Mesenchymal stem cell (in vitro differentiated cells and primary cell): ENCODE data around the gene RUNX1.

Experiments
- DNase-seq: peaks from one replicate; pipeline ENCODE4 v3.0.0-alpha.2; 2013
- H2AFZ ChIP-seq: one replicate; pipeline ENCODE4 v1.6.1; 2013; ENCODE audit warnings: low read depth, mild to moderate bottlenecking, control low read depth, inconsistent platforms, low read length, moderate library complexity
- H2AK5ac ChIP-seq: 2 replicates; pipeline ENCODE4 v1.6.1; 2013; ENCODE audit warnings: low read length, moderate library complexity, mild to moderate bottlenecking, inconsistent platforms; ENCODE audit not compliant: severe bottlenecking
- H2BK120ac ChIP-seq: one replicate; pipeline ENCODE4 v1.6.1; 2013; ENCODE audit warnings: low read depth, mild to moderate bottlenecking, inconsistent platforms, low read length, moderate library complexity
- H2BK12ac ChIP-seq, 2 experiments: one replicate each; pipeline ENCODE4 v1.6.1; 2013; ENCODE audit warnings: inconsistent platforms in 2 of 2, low read length in 2 of 2, mild to moderate bottlenecking in 2 of 2, moderate library complexity in 2 of 2, control low read depth in 1 of 2
- H2BK15ac ChIP-seq: one replicate; pipeline ENCODE4 v1.6.1; 2013; ENCODE audit warnings: mild to moderate bottlenecking, low read depth, inconsistent platforms; ENCODE audit not compliant: poor library complexity, severe bottlenecking
- H2BK5ac ChIP-seq: 2 replicates; pipeline ENCODE4 v1.6.1; 2013; ENCODE audit warnings: low read depth, mild to moderate bottlenecking, low read length, control low read depth, inconsistent platforms; ENCODE audit not compliant: poor library complexity, severe bottlenecking
- H3K14ac ChIP-seq, 2 experiments: one replicate each; pipeline ENCODE4 v1.6.1; 2013; ENCODE audit warnings: inconsistent platforms in 2 of 2, low read length in 2 of 2, control low read depth in 1 of 2, mild to moderate bottlenecking in 1 of 2, moderate library complexity in 1 of 2
- H3K18ac ChIP-seq, 2 experiments: one replicate each; pipeline ENCODE4 v1.6.1; 2013; ENCODE audit warnings: inconsistent platforms in 2 of 2, low read length in 2 of 2, control low read depth in 1 of 2, low read depth in 1 of 2, mild to moderate bottlenecking in 1 of 2
- H3K23ac ChIP-seq, 2 experiments: one replicate each; pipeline ENCODE4 v1.6.1; 2013; ENCODE audit warnings: inconsistent platforms in 2 of 2, low read length in 2 of 2, mild to moderate bottlenecking in 2 of 2, moderate library complexity in 2 of 2, control low read depth in 1 of 2
- H3K27ac ChIP-seq: 2 replicates; pipeline ENCODE4 v1.5.1; 2013; ENCODE audit warnings: mild to moderate bottlenecking, moderate library complexity, low read length, control low read depth, inconsistent platforms; ENCODE audit not compliant: poor library complexity, severe bottlenecking
- H3K27me3 ChIP-seq, 2 experiments: 2 replicates each; pipeline versions ENCODE4 v1.6.1 to v1.7.0; 2013; ENCODE audit warnings: low read length in 2 of 2, mild to moderate bottlenecking in 2 of 2, moderate library complexity in 2 of 2, control low read depth in 1 of 2, inconsistent platforms in 1 of 2; ENCODE audit not compliant: control insufficient read depth in 1 of 2, insufficient read depth in 1 of 2
- H3K36me3 ChIP-seq, 2 experiments: 2 replicates each; pipeline versions ENCODE4 v1.6.1 to v1.7.0; 2013; ENCODE audit warnings: low read length in 2 of 2, control low read depth in 1 of 2, inconsistent platforms in 1 of 2, low read depth in 1 of 2, mild to moderate bottlenecking in 1 of 2; ENCODE audit not compliant: insufficient read depth in 2 of 2, control insufficient read depth in 1 of 2
- H3K4ac ChIP-seq, 2 experiments: one replicate each; pipeline ENCODE4 v1.6.1; 2013; ENCODE audit warnings: inconsistent platforms in 2 of 2, low read length in 2 of 2, mild to moderate bottlenecking in 2 of 2, moderate library complexity in 2 of 2, control low read depth in 1 of 2, low read depth in 1 of 2
- H3K4me1 ChIP-seq: 2 replicates; pipeline ENCODE4 v1.6.1; 2013; ENCODE audit warnings: low read depth, low read length, control low read depth; ENCODE audit not compliant: control insufficient read depth, insufficient read depth
- H3K4me2 ChIP-seq: 2 replicates; pipeline ENCODE4 v1.6.1; 2013; ENCODE audit warnings: low read length, mild to moderate bottlenecking, inconsistent platforms; ENCODE audit not compliant: poor library complexity, severe bottlenecking
- H3K4me3 ChIP-seq, 2 experiments: 2 replicates each; pipeline versions ENCODE4 v1.5.1 to v1.7.0; 2013; ENCODE audit warnings: low read length in 2 of 2, mild to moderate bottlenecking in 2 of 2, control low read depth in 1 of 2, low read depth in 1 of 2; ENCODE audit not compliant: insufficient read depth in 1 of 2
- H3K79me1 ChIP-seq: replicated peaks from 2 replicates; pipeline ENCODE4 v1.6.1; 2013; ENCODE audit warnings: mild to moderate bottlenecking, control low read depth, low read length, inconsistent platforms; ENCODE audit not compliant: poor library complexity, severe bottlenecking
- H3K9ac ChIP-seq: 2 replicates; pipeline ENCODE4 v1.7.0; 2013; ENCODE audit warnings: mild to moderate bottlenecking, low read length, moderate library complexity
- H3K9me3 ChIP-seq: 2 replicates; pipeline ENCODE4 v1.7.0; 2013; ENCODE audit warnings: mild to moderate bottlenecking, low read length; ENCODE audit not compliant: control insufficient read depth
- H4K8ac ChIP-seq: one replicate; pipeline ENCODE4 v1.6.1; 2013; ENCODE audit warnings: inconsistent platforms, mild to moderate bottlenecking, low read length, moderate library complexity
- H4K91ac ChIP-seq: one replicate; pipeline ENCODE4 v1.6.1; 2013; ENCODE audit warnings: mild to moderate bottlenecking, low read length, inconsistent platforms
- WGBS: methylation state at CpG from one replicate; pipeline ENCODE4 v1.1.7; 2013; ENCODE audit warnings: mixed read lengths; 5-methylcytosine and 5-hydroxymethylcytosine counted together

The RUNX1 gene

DNA sequence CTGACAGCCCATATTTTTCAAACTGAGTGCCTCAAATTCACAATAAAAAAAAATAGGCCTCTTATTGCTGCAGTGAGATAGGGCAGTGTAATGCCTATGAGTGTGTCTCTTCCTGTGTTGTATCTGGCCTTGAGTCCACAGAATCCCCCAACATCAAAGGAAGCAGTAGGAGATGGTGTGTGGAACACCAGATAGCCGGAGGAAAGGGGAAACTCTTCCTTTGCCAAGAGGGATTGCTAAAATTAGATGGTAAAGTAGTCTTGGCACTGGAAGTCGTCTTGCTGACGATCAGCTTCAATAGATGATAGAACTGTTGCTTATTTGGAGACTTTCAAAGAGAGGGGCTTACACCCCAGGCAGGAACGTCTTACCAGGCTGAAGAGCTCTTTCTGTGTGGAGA is 51.8 kb downstream of the RUNX1 start:
- no peak overlapping the region for H3K27ac ChIP-seq
- H2AK5ac ChIP-seq, result no peak overlapping the region
- H3K4me1 ChIP-seq, result peaks cover 6% of the 10 kb centered on the region
- H3K18ac ChIP-seq, result peak overlapping the region in 1 of 2 experiments; percentile 34
- peak overlapping the region in 1 of 2 experiments; percentile 76 for H3K4ac ChIP-seq
- H3K79me1 ChIP-seq, result peaks cover 7% of the 10 kb centered on the region
- H2AFZ ChIP-seq, result no peak overlapping the region
- no peak overlapping the region for H3K23ac ChIP-seq
- H3K9ac ChIP-seq, result peak overlapping the region; percentile 75
- H3K27me3 ChIP-seq, result no peaks in the 10 kb centered on the region
- H4K91ac ChIP-seq, result no peak overlapping the region
- no peak overlapping the region for H3K14ac ChIP-seq
- H3K4me3 ChIP-seq, result no peak overlapping the region
- 62% methylated on average over 4 of the region's 4 CpGs for WGBS
- DNase-seq, result no peak
- no peaks in the 10 kb centered on the region for H3K9me3 ChIP-seq
- H2BK15ac ChIP-seq, result no peak overlapping the region
- H3K36me3 ChIP-seq, result peaks cover 0 to 3% of the 10 kb centered on the region in 2 experiments
- no peak overlapping the region for H3K4me2 ChIP-seq
- no peak overlapping the region for H4K8ac ChIP-seq
- peak overlapping the region in 1 of 2 experiments; percentile 35 for H2BK12ac ChIP-seq
- no peak overlapping the region for H2BK5ac ChIP-seq
- H2BK120ac ChIP-seq, result no peak overlapping the region

DNA sequence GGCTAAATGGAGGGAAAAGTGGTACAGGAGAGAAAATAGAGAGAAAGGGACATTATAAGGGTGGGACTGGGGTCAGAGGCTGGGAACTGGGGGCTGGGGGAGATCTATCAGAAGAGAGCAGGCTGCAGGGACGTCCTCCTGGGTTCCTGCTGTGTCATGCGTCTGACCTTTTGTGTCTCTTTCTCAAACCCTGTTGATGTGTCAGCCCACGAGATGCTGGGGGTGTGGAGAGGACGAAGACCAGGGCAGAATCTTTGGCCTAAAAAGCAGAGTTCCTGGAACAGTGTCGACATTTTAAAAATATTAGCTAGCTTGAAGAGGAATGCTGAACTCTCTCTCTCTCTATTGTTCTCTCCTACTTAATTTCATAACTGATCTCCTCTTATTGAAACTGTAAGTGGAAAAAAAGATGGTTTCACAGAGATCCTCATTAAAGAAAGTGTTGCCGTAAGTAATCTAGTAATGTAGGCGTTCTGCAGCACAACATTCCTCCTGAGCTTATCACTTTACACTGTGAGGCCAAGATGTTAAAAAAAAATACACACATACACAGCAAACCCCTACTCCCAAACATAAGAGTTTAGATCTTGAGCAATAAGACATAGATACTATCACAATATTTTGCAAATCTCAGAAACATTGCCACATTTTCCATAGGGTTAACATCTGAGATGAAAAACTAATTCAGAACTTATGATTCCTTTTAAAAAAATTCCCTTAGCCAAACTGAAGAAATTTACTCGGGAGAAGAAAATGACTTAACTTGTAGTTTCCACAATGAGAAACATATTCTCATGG is 52.6 kb downstream of the RUNX1 start:
- Histone ChIP-seq H3K27ac (no peak overlapping the region), H2BK12ac (peak overlapping the region; percentile 28 to 57), H3K14ac (no peak overlapping the region), H3K27me3 (no peaks in the 10 kb centered on the region), H2BK5ac (no peak overlapping the region), H3K4me1 (peaks cover 6% of the 10 kb centered on the region), H2BK15ac (no peak overlapping the region), H3K23ac (no peak overlapping the region), H3K9me3 (no peaks in the 10 kb centered on the region), H3K36me3 (peaks cover 0 to 3% of the 10 kb centered on the region in 2 experiments), H3K4ac (peak overlapping the region in 1 of 2 experiments; percentile 79), H3K18ac (peak overlapping the region; percentile 5 to 67), H2AK5ac (no peak overlapping the region), H3K79me1 (peaks cover 7% of the 10 kb centered on the region), H4K91ac (peak overlapping the region; percentile 11), H2AFZ (no peak overlapping the region), H3K4me3 (peak overlapping the region in 1 of 2 experiments; percentile 6), H4K8ac (peak overlapping the region; percentile 4), H3K9ac (peak overlapping the region; percentile 75), H3K4me2 (no peak overlapping the region), H2BK120ac (no peak overlapping the region)
- 44% methylated on average over 4 of the region's 8 CpGs for WGBS
- DNase-seq, result peak; percentile 43

DNA sequence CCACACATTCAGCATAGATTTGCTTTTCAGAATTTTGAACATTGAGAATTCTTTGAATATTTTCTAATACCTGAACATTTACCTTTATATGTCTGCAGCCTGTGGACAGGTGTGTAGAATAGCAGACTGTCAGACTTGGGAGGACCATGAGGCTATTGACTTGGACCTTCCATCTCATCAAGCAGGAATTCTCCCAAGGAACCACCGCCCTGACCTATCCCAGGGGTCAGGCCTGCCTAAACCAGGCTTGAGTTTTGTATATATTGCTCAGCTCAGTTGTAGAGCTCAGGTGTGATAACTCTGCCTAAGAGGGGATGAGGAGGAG is 53.2 kb downstream of the RUNX1 start:
- H2BK120ac ChIP-seq, result no peak overlapping the region

DNA sequence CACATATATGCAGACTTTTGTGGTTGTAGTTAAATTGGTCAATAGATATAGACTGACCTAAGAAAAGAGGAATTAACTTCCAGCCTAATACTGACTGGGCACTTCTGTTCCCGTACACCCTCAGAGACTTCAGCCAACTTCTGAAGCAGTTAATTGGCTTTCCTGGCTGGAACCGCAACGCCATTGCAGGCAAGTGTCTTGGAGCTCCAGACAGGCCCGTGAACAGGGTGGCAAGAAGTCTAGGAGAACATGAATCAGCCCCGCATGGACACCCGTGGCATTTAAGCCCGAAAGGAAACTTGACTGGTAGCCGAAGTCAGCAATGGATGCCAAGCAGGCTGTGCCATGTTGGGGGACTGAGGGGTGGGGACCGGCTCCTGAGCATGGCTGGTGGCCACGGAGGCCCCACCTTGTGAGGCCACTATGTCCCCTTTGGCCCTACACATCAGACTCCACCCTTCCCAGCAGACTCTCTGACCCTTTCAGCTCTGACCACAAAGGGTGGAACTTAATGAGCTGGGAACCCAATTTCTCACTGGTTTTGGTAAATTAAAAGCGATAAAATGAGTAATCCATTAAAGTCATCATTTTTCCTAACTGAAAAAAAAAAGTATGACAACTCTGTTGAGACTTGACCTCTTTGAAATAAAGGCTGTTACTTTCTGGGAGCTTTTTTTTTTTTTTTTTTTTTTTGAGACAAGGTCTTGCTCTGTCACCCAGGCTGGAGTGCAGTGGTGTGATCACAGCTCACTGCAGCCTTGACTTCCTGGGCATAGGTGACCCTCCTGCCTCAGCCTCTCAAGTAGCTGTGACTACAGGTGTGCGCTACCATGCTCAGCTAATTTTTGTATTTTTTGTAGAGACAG is 54.1 kb downstream of the RUNX1 start:
- no peak overlapping the region for H3K23ac ChIP-seq
- no peak overlapping the region for H3K4me3 ChIP-seq
- H4K91ac ChIP-seq, result peak overlapping the region; percentile 0
- peak overlapping the region in 1 of 2 experiments; percentile 60 for H2BK12ac ChIP-seq
- no peak overlapping the region for H2AFZ ChIP-seq
- H3K79me1 ChIP-seq, result peaks cover 4% of the 10 kb centered on the region
- H2BK120ac ChIP-seq, result no peak overlapping the region
- no peak overlapping the region for H2AK5ac ChIP-seq
- H3K9me3 ChIP-seq, result no peaks in the 10 kb centered on the region
- H2BK5ac ChIP-seq, result no peak overlapping the region
- no peak overlapping the region for H3K9ac ChIP-seq
- H3K4me2 ChIP-seq, result no peak overlapping the region
- peak overlapping the region; percentile 3 for H4K8ac ChIP-seq
- peaks cover 0 to 3% of the 10 kb centered on the region in 2 experiments for H3K36me3 ChIP-seq
- peaks cover 6% of the 10 kb centered on the region for H3K4me1 ChIP-seq
- H2BK15ac ChIP-seq, result peak overlapping the region; percentile 49
- H3K27ac ChIP-seq, result no peak overlapping the region
- no peak overlapping the region for H3K14ac ChIP-seq
- peak overlapping the region; percentile 25 to 33 for H3K18ac ChIP-seq
- H3K4ac ChIP-seq, result no peak overlapping the region
- no peak for DNase-seq
- H3K27me3 ChIP-seq, result no peaks in the 10 kb centered on the region
- 88% methylated on average over 11 of the region's 12 CpGs for WGBS

More for the DNA sequence above, 53.2 kb downstream of the RUNX1 start:
- Histone ChIP-seq H3K18ac (peak overlapping the region; percentile 5 to 67), H4K91ac (peak overlapping the region; percentile 11), H2BK15ac (no peak overlapping the region), H3K79me1 (peaks cover 7% of the 10 kb centered on the region), H3K9me3 (no peaks in the 10 kb centered on the region), H3K27me3 (no peaks in the 10 kb centered on the region), H2BK12ac (peak overlapping the region; percentile 28 to 57), H3K23ac (no peak overlapping the region), H3K4me3 (peak overlapping the region in 1 of 2 experiments; percentile 6), H2BK5ac (no peak overlapping the region), H2AFZ (no peak overlapping the region), H3K27ac (no peak overlapping the region), H4K8ac (peak overlapping the region; percentile 60), H3K4me2 (no peak overlapping the region), H3K4me1 (peaks cover 6% of the 10 kb centered on the region), H3K9ac (peak overlapping the region; percentile 75), H3K36me3 (peaks cover 0 to 3% of the 10 kb centered on the region in 2 experiments), H3K14ac (no peak overlapping the region), H3K4ac (peak overlapping the region in 1 of 2 experiments; percentile 79), H2AK5ac (no peak overlapping the region)
- no peak for DNase-seq
- WGBS, result 91% methylated on average over 1 of the region's 1 CpG
